Mucosa of descending colon (tissue), 3 donors: ENCODE measurements around the gene TMEM120B. TPM values are rescaled to one million over a fixed set of nuclear protein-coding genes. Genes with fewer than 3 reads are reported as not detected.
A peak's percentile ranks its signal among the peaks of the same experiment; 100 is the strongest.

Source experiments
- ATAC-seq: fragments of 200-7000 bp; cut with Tn5 transposase; one replicate; pipeline ENCODE4 v1.9.1; 2020; ENCODE audit warnings: mild to moderate bottlenecking, moderate library complexity
- DNase-seq, 3 donors: peaks; one replicate each; pipeline ENCODE4 v3.0.0-alpha.2; 2020
- H3K36me3 ChIP-seq: fragments of 200-600 bp; one replicate; pipeline ENCODE4 v1.8.0; 2021; ENCODE audit warnings: low read depth, mild to moderate bottlenecking
- H3K4me1 ChIP-seq: fragments of 200-600 bp; one replicate; pipeline ENCODE4 v1.8.0; 2021; ENCODE audit warnings: low read depth, mild to moderate bottlenecking
- H3K4me3 ChIP-seq: fragments of 200-600 bp; one replicate; pipeline ENCODE4 v1.8.0; 2021; ENCODE audit warnings: mild to moderate bottlenecking
- H3K9me3 ChIP-seq: fragments of 200-600 bp; one replicate; pipeline ENCODE4 v1.8.0; 2021; ENCODE audit warnings: mild to moderate bottlenecking
- CTCF ChIP-seq: fragments of 200-600 bp; IDR thresholded peaks from one replicate; pipeline ENCODE4 v1.8.0; 2022; ENCODE audit warnings: antibody characterized with exemption, mild to moderate bottlenecking
- intact Hi-C, 2 donors: fragments of 100-400 bp; cut with DNase I in 1 of 2; cut with micrococcal nuclease in 1 of 2; formaldehyde crosslinking; loops; one replicate each; pipeline versions ENCODE4 v1.11.0 to v1.11.1; 2022; cut with DNase I, micrococcal nuclease
- total RNA-seq, 3 donors: library from RNA; stranded (reverse); fragmentation: NEBNext Ultra II Directional in 2 of 3; extraction: Animal tissue kit (Norgen Biotek cat#: 25700) in 2 of 3; gene quantifications; one replicate each; pipeline versions ENCODE4 v1.2.1 to v1.2.4, GENCODE V29; 2021 to 2023
- donor health status: DM: no; HTN: no; CAD: no; lungs with moderate emphysema.
- donor health status: DM: no; HTN: no; CAD: no.
- donor health status: DM: no; HTN: yes; CAD: no.

The TMEM120B gene
- total RNA-seq, 3 donors from 2014 or later: 6.0 to 10.3 (median 6.4) TPM

GRCh38 chr12:121795034-121795968 is 82.7 kb downstream of the TMEM120B start:
- peak; percentile 89 for TF ChIP-seq CTCF
- peak; percentile 92 to 98 (median 95) for DNase-seq
- no peak overlapping the region for H3K4me3 ChIP-seq
- H3K36me3 ChIP-seq: peaks cover 3% of the 10 kb centered on the region
- H3K4me1 ChIP-seq: peaks cover 79% of the 10 kb centered on the region
- H3K9me3 ChIP-seq: no peaks in the 10 kb centered on the region
- ATAC-seq: peak; percentile 32
- intact Hi-C loops: no loop called here

GRCh38 chr12:121796855-121797751 is 84.6 kb downstream of the TMEM120B start:
- peaks cover 65% of the 10 kb centered on the region for H3K4me1 ChIP-seq
- ATAC-seq (peak; percentile 54), DNase-seq (peak; percentile 97 to 98 (median 97))
- peaks cover 3% of the 10 kb centered on the region for H3K36me3 ChIP-seq
- no peak overlapping the region for H3K4me3 ChIP-seq
- H3K9me3 ChIP-seq: no peaks in the 10 kb centered on the region
- intact Hi-C loops: no loop called here
- peak; percentile 33 for TF ChIP-seq CTCF

- peaks cover 3% of the 10 kb centered on the region for H3K36me3 ChIP-seq
- no peak overlapping the region for H3K4me3 ChIP-seq
- H3K4me1 ChIP-seq: peaks cover 57% of the 10 kb centered on the region
- peak; percentile 89 to 92 (median 90) for DNase-seq
- peak; percentile 3 for ATAC-seq
- no peaks in the 10 kb centered on the region for H3K9me3 ChIP-seq
- intact Hi-C loops: no loop called here
- no peak for TF ChIP-seq CTCF
These were observed 85.6 kb downstream of the TMEM120B start for GRCh38 chr12:121797937-121798786.

- Histone ChIP-seq H3K36me3 (peaks cover 3% of the 10 kb centered on the region), H3K4me3 (peak overlapping the region; percentile 9), H3K9me3 (no peaks in the 10 kb centered on the region), H3K4me1 (peaks cover 52% of the 10 kb centered on the region)
- DNase-seq (peak in 1 of 3 donors; percentile 46), ATAC-seq (no peak)
- intact Hi-C loops: no loop called here
- no peak for TF ChIP-seq CTCF
These were observed 86.2 kb downstream of the TMEM120B start for GRCh38 chr12:121798787-121799155.
